Heart left ventricle (tissue), 13 donors: ENCODE measurements around the gene FAHD2A.

ENCODE experiments used
- POLR2A ChIP-seq, 2 donors: fragments of 450-650 bp; IDR thresholded peaks; one replicate each; pipeline ENCODE4 v1.6.1; 2017; ENCODE audit warnings: antibody characterized with exemption in 2 of 2, mild to moderate bottlenecking in 2 of 2, moderate library complexity in 2 of 2
- TF ChIP-seq, protein P1 (sequence below), 12 donors: fragments of 200-600 bp; sonication (generic) in 4 of 12; IDR thresholded peaks; one replicate each; pipeline versions ENCODE4 v1.5.0 to v1.8.0; 2018 to 2022; ENCODE audit warnings: antibody characterized with exemption in 12 of 12, mild to moderate bottlenecking in 5 of 12
- donor health status: ischemic (EF 13 %, LVEDD 7.1; RV severe dilation, severe dysfunction).
- donor health status: DM: no; HTN: yes; CAD: no.
- donor health status: DM: no; HTN: no; CAD: no.
- donor health status: ischemic (EF 25% LVEDD 6.9; RV normal size, moderate dysfunction).
- donor health status: ischemic (EF 25% LVEDD 5.7; RV mildly dilated, moderate dysfunction).
- donor health status: ischemic (EF 35%, LVEDD 5.7; RV mildly dilated, moderate dysfunction).
- donor health status: nonischemic (EF 11% LVEDD 7.7; RV severe dilation, severe dysfunction).
- donor health status: DM: yes; HTN: yes; CAD: no.
- donor health status: PGD.
- donor health status: ischemic (EF 29% LVEDD 5.4; RV normal size, mild dysfunction).
- donor health status: nonischemic (EF 23%, LVEDD 6.1; RV moderate dilation, normal function).

DNA sequence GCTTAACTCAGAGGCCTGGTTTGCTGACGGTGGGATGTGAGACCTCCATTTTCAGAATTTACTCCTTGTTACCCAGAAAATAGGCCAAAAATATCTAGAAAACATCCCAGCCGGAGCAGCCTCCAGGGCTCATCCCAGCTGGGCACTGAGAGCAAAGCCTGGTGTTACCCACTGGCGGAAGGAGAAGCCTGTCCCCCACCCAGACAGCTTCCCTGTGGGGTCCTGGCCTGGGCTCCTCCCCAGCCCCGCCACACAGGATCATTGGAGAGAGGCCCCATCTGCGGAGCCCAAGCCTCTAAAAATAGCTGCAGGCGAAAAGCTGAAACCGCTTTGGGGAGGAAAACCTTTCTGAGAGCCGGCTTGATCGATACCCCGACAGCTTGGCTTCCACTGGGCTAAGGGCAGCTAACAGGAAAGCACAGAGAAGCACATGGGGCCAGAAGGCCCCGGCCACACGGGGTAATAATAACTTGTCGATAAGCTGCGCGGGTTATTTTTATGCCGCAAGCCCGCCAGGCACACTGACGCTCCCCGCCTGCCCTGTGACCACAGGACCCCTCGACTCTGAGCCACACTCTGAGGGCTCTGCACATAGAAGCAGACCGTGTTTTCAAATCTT, 26.9 kb upstream of the FAHD2A start:
- TF ChIP-seq, protein P1, sequence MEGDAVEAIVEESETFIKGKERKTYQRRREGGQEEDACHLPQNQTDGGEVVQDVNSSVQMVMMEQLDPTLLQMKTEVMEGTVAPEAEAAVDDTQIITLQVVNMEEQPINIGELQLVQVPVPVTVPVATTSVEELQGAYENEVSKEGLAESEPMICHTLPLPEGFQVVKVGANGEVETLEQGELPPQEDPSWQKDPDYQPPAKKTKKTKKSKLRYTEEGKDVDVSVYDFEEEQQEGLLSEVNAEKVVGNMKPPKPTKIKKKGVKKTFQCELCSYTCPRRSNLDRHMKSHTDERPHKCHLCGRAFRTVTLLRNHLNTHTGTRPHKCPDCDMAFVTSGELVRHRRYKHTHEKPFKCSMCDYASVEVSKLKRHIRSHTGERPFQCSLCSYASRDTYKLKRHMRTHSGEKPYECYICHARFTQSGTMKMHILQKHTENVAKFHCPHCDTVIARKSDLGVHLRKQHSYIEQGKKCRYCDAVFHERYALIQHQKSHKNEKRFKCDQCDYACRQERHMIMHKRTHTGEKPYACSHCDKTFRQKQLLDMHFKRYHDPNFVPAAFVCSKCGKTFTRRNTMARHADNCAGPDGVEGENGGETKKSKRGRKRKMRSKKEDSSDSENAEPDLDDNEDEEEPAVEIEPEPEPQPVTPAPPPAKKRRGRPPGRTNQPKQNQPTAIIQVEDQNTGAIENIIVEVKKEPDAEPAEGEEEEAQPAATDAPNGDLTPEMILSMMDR (IDR thresholded peaks at IDR 0.05): no peak
- TF ChIP-seq POLR2A (IDR thresholded peaks at IDR 0.05): no peak
